Osteoblast (primary cell): ENCODE results near the gene FAN1. TPM values are rescaled to one million over a fixed set of nuclear protein-coding genes. Genes with fewer than 3 reads are reported as not detected.
A peak's percentile ranks its signal among the peaks of the same experiment; 100 is the strongest.
"Not testable (repeated sequence)": the region's sequence is repeated elsewhere in the genome, so short reads cannot be mapped to it uniquely, and the experiment has no call there.

ENCODE experiments used
- DNase-seq: peaks from one replicate; pipeline ENCODE4 v3.0.0; 2011; ENCODE audit warnings: low spot score, mixed read lengths; ENCODE audit not compliant: insufficient read length; ENCODE audit errors: missing footprints
- H2AFZ ChIP-seq: 2 replicates; pipeline ENCODE4 v1.6.0; 2011; ENCODE audit warnings: mild to moderate bottlenecking, low read length
- H3K27ac ChIP-seq: 2 replicates; pipeline ENCODE4 v1.5.1; 2011; ENCODE audit warnings: mild to moderate bottlenecking, low read depth, low read length, moderate library complexity
- H3K27me3 ChIP-seq: 2 replicates; pipeline ENCODE4 v1.6.0; 2012; ENCODE audit warnings: mild to moderate bottlenecking, control low read depth, inconsistent platforms, low read length, moderate library complexity; ENCODE audit not compliant: insufficient read depth
- H3K36me3 ChIP-seq: 2 replicates; pipeline ENCODE4 v1.5.1; 2011; ENCODE audit warnings: mild to moderate bottlenecking, low read length, control low read depth, moderate library complexity; ENCODE audit not compliant: insufficient read depth
- H3K4me1 ChIP-seq: 2 replicates; pipeline ENCODE4 v1.5.1; 2011; ENCODE audit warnings: mild to moderate bottlenecking, low read length, control low read depth, moderate library complexity; ENCODE audit not compliant: insufficient read depth
- H3K4me2 ChIP-seq: 2 replicates; pipeline ENCODE4 v1.6.0; 2011; ENCODE audit warnings: mild to moderate bottlenecking, low read length; ENCODE audit not compliant: insufficient read depth
- H3K4me3 ChIP-seq: fragments of 200-600 bp; sonication (generic); 3 replicates; pipeline ENCODE4 v1.5.1; 2012; ENCODE audit warnings: mild to moderate bottlenecking, low read length, inconsistent platforms; ENCODE audit not compliant: insufficient read depth
- H3K79me2 ChIP-seq: 2 replicates; pipeline ENCODE4 v1.6.0; 2012; ENCODE audit warnings: mild to moderate bottlenecking, low read length, control low read depth, inconsistent platforms; ENCODE audit not compliant: insufficient read depth
- H3K9me3 ChIP-seq: 2 replicates; pipeline ENCODE4 v1.5.1; 2011; ENCODE audit warnings: low read depth, low read length, control low read depth
- H4K20me1 ChIP-seq: 2 replicates; pipeline ENCODE4 v1.6.0; 2012; ENCODE audit warnings: mild to moderate bottlenecking, low read length, control low read depth; ENCODE audit not compliant: insufficient read depth
- total RNA-seq: library from RNA; depleted of rRNA; stranded (reverse); fragments of >200 nt; gene quantifications from 2 replicates; pipeline ENCODE4 v1.2.3, GENCODE V29; 2012
- TF ChIP-seq, protein P1 (sequence below): IDR thresholded peaks from 2 replicates; pipeline ENCODE4 v1.5.1; 2011; ENCODE audit warnings: mild to moderate bottlenecking, low read depth, low read length, moderate library complexity; ENCODE audit errors: extremely low read depth

FAN1 gene
- total RNA-seq, 1 donor: 16.3 TPM

DNA sequence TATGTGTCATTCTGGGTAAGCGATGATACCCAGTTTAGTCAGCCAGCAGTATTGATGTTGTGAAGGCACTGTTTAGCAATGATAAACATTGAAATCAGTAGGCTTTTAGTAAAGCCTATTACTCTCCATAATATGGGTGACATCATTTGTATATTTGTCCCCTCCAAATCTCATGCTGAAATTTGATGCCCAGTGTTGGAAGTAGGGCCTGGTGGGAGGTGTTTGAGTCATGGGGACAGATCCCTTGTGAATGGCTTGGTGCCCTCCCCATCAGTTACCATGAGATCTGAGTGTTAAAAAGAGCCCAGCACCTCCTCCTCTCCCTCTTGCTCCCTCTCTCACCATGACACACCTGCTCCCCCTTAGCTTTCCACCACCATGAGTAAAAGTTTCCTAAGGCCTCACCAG lies 31.4 kb upstream of the FAN1 start:
- Histone ChIP-seq H3K9me3 (no peaks in the 10 kb centered on the region), H4K20me1 (no peaks in the 10 kb centered on the region), H3K4me1 (no peaks in the 10 kb centered on the region), H3K27me3 (no peaks in the 10 kb centered on the region), H3K79me2 (no peaks in the 10 kb centered on the region), H3K36me3 (no peaks in the 10 kb centered on the region), H3K4me2 (no peak overlapping the region), H2AFZ (no peak overlapping the region), H3K27ac (no peak overlapping the region), H3K4me3 (no peak overlapping the region)
- TF ChIP-seq, protein P1, sequence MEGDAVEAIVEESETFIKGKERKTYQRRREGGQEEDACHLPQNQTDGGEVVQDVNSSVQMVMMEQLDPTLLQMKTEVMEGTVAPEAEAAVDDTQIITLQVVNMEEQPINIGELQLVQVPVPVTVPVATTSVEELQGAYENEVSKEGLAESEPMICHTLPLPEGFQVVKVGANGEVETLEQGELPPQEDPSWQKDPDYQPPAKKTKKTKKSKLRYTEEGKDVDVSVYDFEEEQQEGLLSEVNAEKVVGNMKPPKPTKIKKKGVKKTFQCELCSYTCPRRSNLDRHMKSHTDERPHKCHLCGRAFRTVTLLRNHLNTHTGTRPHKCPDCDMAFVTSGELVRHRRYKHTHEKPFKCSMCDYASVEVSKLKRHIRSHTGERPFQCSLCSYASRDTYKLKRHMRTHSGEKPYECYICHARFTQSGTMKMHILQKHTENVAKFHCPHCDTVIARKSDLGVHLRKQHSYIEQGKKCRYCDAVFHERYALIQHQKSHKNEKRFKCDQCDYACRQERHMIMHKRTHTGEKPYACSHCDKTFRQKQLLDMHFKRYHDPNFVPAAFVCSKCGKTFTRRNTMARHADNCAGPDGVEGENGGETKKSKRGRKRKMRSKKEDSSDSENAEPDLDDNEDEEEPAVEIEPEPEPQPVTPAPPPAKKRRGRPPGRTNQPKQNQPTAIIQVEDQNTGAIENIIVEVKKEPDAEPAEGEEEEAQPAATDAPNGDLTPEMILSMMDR: no peak
- DNase-seq: no peak

DNA sequence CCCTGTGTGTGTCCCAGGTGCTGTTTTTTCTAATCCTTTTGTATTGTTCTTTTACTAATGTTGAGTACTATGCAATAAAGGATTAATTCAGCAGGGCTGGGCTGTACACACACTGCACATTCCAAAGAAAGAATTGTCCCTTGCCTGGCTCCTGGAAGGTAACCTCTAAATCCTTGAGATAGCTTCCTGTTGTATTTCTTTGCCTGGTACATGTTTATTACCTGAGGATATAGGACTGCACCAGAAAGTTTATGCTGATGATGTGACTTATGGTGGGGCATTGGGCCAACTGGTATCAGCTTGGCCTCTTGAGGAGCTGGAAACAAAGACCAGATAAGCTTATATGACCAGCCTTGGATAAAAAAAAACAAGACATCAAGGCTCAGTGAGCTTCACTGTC lies 26.6 kb upstream of the FAN1 start:
- DNase-seq: peak; percentile 53
- Histone ChIP-seq H3K27me3 (no peaks in the 10 kb centered on the region), H3K9me3 (no peaks in the 10 kb centered on the region), H3K4me2 (no peak overlapping the region), H4K20me1 (no peaks in the 10 kb centered on the region), H3K36me3 (no peaks in the 10 kb centered on the region), H3K4me1 (no peaks in the 10 kb centered on the region), H2AFZ (no peak overlapping the region), H3K4me3 (no peak overlapping the region), H3K27ac (no peak overlapping the region), H3K79me2 (no peaks in the 10 kb centered on the region)
- TF ChIP-seq, protein P1: no peak

DNA sequence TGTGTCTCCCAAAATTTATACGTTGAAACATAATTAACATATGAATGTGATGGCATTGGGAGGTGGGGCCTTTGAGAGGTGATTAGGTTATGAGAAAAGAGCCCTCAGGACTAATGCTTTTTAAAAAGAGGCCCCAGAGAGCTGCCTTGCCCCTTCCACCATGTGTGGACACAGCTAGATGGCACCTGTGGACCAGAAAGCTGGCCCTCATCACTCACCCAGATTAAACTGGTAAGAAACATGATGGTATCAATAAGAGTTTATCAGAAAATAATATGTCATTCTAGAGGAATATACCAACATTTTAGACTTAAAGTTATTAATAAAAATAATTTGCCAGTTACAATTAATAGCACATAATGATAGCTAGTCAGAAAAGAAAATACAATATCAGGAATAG lies 25.2 kb upstream of the FAN1 start:
- DNase-seq: no peak
- Histone ChIP-seq H3K27ac (no peak overlapping the region), H3K9me3 (no peaks in the 10 kb centered on the region), H2AFZ (no peak overlapping the region), H3K4me2 (no peak overlapping the region), H3K4me1 (no peaks in the 10 kb centered on the region), H3K27me3 (no peaks in the 10 kb centered on the region), H3K4me3 (no peak overlapping the region), H4K20me1 (no peaks in the 10 kb centered on the region), H3K36me3 (no peaks in the 10 kb centered on the region), H3K79me2 (no peaks in the 10 kb centered on the region)
- TF ChIP-seq, protein P1: no peak

DNA sequence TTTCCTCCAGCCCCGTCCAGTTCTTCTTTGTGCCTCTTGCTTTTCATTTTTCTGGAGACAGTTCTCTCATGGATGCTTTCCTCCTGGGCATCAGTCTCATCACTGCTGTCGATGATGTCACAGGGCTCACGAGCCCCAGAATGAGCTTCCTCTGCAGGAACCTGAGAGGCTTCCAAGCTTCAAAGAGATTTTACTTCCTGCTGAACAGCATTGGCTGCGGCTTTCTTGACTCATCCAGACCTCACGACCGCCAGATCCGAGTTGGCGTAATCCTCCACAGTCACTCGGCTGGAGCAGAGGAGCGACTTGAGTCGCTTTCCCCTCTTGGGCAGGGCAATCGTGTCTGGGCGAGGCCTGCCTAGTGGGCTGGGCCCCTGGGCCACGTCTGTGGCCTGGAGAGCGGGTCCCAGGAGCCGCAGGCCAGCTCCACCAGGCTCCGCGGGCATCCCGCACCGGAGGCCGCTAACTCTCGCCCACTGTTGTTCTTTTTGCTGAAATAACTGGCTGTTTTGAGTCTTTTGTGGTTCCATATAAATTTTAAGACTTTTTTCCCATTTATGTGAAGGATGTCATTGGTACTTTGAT lies 20.8 kb upstream of the FAN1 start:
- no peaks in the 10 kb centered on the region for H3K4me1 ChIP-seq
- H2AFZ ChIP-seq: no peak overlapping the region
- H3K79me2 ChIP-seq: no peaks in the 10 kb centered on the region
- TF ChIP-seq, protein P1: no peak
- H3K27me3 ChIP-seq: no peaks in the 10 kb centered on the region
- no peaks in the 10 kb centered on the region for H3K9me3 ChIP-seq
- H4K20me1 ChIP-seq: no peaks in the 10 kb centered on the region
- DNase-seq: no peak
- no peak overlapping the region for H3K27ac ChIP-seq
- no peak overlapping the region for H3K4me2 ChIP-seq
- H3K4me3 ChIP-seq: no peak overlapping the region
- H3K36me3 ChIP-seq: no peaks in the 10 kb centered on the region

DNA sequence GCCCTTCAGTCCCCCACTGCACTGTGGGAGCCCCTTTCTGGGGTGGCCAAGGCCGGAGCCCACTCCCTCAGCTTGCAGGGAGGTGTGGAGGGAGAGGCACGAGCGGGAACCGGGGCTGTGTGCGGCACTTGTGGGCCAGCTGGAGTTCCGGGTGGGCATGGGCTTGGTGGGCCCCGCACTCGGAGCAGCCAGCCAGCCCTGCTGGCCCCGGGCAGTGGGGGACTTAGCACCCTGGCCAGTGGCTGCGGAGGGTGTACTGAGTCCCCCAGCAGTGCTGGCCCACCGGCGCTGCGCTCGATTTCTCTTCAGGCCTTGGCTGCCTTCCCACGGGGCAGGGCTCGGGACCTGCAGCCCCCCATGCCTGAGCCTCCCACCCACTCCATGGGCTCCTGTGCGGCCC lies 20.0 kb upstream of the FAN1 start:
- H3K36me3 ChIP-seq, H3K27me3 ChIP-seq, H2AFZ ChIP-seq, H3K4me2 ChIP-seq, H3K4me1 ChIP-seq, H3K79me2 ChIP-seq, H3K27ac ChIP-seq, H4K20me1 ChIP-seq, H3K9me3 ChIP-seq, H3K4me3 ChIP-seq, DNase-seq: not testable (repeated sequence)
